ENCODE measurements around the gene KCND3. TPM values are rescaled to one million over a fixed set of nuclear protein-coding genes. Genes with fewer than 3 reads are reported as not detected.

The KCND3 gene
- total RNA-seq, 4 donors from 2014 or later: 1.8 to 5.3 (median 4.2) TPM

- intact Hi-C loops (cut with DNase I): no loop called here
- H3K27me3 ChIP-seq: no peaks in the 10 kb centered on the region
- WGBS, 2 donors: 47 to 54% methylated on average over 16 of the region's 16 CpGs
- H3K4me3 ChIP-seq (replicated peaks in 1 of 3): no peak overlapping the region
- H3K9me3 ChIP-seq: no peaks in the 10 kb centered on the region
- no peak for TF ChIP-seq POLR2A (IDR thresholded peaks at IDR 0.05)
- TF ChIP-seq CTCF (IDR thresholded peaks at IDR 0.05): no peak
- H3K36me3 ChIP-seq: no peaks in the 10 kb centered on the region
- H3K27ac ChIP-seq: no peak overlapping the region
- no peaks in the 10 kb centered on the region for H3K4me1 ChIP-seq
- DNase-seq: no peak
Measured at GRCh38 chr1:111895469-111895868, 94.0 kb downstream of the KCND3 start.

GRCh38 chr1:111895017-111895416, 94.5 kb downstream of the KCND3 start:
- DNase-seq: no peak
- H3K36me3 ChIP-seq: no peaks in the 10 kb centered on the region
- WGBS, 2 donors: 34 to 38% methylated on average over 2 of the region's 2 CpGs
- no peak overlapping the region for H3K27ac ChIP-seq
- H3K4me3 ChIP-seq (replicated peaks in 1 of 3): no peak overlapping the region
- no peaks in the 10 kb centered on the region for H3K9me3 ChIP-seq
- H3K4me1 ChIP-seq: no peaks in the 10 kb centered on the region
- intact Hi-C loops (cut with DNase I): no loop called here
- TF ChIP-seq POLR2A (IDR thresholded peaks at IDR 0.05) (no peak), CTCF (IDR thresholded peaks at IDR 0.05) (no peak)
- no peaks in the 10 kb centered on the region for H3K27me3 ChIP-seq

- 73 to 87% methylated on average over 6 of the region's 6 CpGs for WGBS, 2 donors
- H3K4me3 ChIP-seq (replicated peaks in 1 of 3): no peak overlapping the region
- intact Hi-C loops (cut with DNase I): no loop called here
Measured at GRCh38 chr1:111894497-111894896, 95.0 kb downstream of the KCND3 start.

GRCh38 chr1:111891566-111891965, 97.9 kb downstream of the KCND3 start:
- no peak overlapping the region for H3K27ac ChIP-seq
- H3K4me3 ChIP-seq (replicated peaks in 1 of 3): no peak overlapping the region
- DNase-seq: no peak
- TF ChIP-seq CTCF (IDR thresholded peaks at IDR 0.05) (no peak), POLR2A (IDR thresholded peaks at IDR 0.05) (no peak)
- no peaks in the 10 kb centered on the region for H3K4me1 ChIP-seq
- H3K27me3 ChIP-seq: no peaks in the 10 kb centered on the region
- WGBS, 2 donors: 61 to 89% methylated on average over 3 of the region's 3 CpGs
- H3K9me3 ChIP-seq: no peaks in the 10 kb centered on the region
- intact Hi-C loops (cut with DNase I): no loop called here
- H3K36me3 ChIP-seq: no peaks in the 10 kb centered on the region

More at GRCh38 chr1:111894497-111894896, 95.0 kb downstream of the KCND3 start:
- no peak for DNase-seq
- Histone ChIP-seq H3K4me1 (no peaks in the 10 kb centered on the region), H3K9me3 (no peaks in the 10 kb centered on the region), H3K27me3 (no peaks in the 10 kb centered on the region), H3K27ac (no peak overlapping the region), H3K36me3 (no peaks in the 10 kb centered on the region)
- TF ChIP-seq POLR2A (IDR thresholded peaks at IDR 0.05) (no peak), CTCF (IDR thresholded peaks at IDR 0.05) (no peak)

- no peaks in the 10 kb centered on the region for H3K36me3 ChIP-seq
- H3K27me3 ChIP-seq: no peaks in the 10 kb centered on the region
- DNase-seq: no peak
- intact Hi-C loops (cut with DNase I): no loop called here
- WGBS, 2 donors: 54% methylated on average over 8 of the region's 8 CpGs
- no peaks in the 10 kb centered on the region for H3K4me1 ChIP-seq
- H3K27ac ChIP-seq: no peak overlapping the region
- H3K9me3 ChIP-seq: no peaks in the 10 kb centered on the region
- TF ChIP-seq CTCF (IDR thresholded peaks at IDR 0.05) (no peak), POLR2A (IDR thresholded peaks at IDR 0.05) (no peak)
- H3K4me3 ChIP-seq (replicated peaks in 1 of 3): no peak overlapping the region
Measured at GRCh38 chr1:111888740-111889376, 100.6 kb downstream of the KCND3 start.

Data from thyroid gland (tissue), 4 donors.